ENCODE measurements around the gene TMEM128. TPM values are rescaled to one million over a fixed set of nuclear protein-coding genes. Genes with fewer than 3 reads are reported as not detected.

Gene TMEM128
- total RNA-seq, 1 experiment from 2014 or later: 21.5 TPM

DNA sequence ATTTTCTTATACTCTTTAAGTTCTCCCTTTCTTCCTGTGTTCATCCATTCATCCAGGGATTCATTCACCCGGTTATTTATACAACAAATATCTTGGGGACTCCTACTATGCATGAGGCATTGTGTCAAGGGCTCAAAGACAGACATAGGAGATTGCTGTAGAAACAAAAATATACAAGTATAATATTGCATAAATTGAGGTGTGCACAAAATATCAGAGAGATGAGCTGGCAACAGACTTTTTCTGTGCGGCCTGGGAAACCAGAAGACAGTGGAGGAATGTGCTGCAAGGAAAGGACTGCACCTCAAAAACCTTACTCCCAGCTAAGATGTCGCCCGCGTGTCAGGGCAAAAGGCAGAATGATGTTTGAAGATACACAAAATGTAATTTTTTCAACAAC, 30.9 kb downstream of the TMEM128 start:
- Histone ChIP-seq H3K4me2 (ENCODE audit: insufficient read depth, insufficient read length, low read length) (no peak overlapping the region), H3K79me2 (ENCODE audit: insufficient read depth, low read length) (no peaks in the 10 kb centered on the region), H3K56ac (ENCODE audit: insufficient read length, low read depth, low read length) (no peak overlapping the region), H2BK12ac (ENCODE audit: insufficient read length, low read depth, low read length) (no peak overlapping the region), H2BK20ac (ENCODE audit: low read depth, low read length, poor library complexity, severe bottlenecking) (no peak overlapping the region), H3K27me3 (ENCODE audit: insufficient read depth, low read length) (0 out of 2 replicates have a peak, but pooled peaks cover 2% of the 10 kb centered on the region), H4K20me1 (ENCODE audit: control insufficient read depth, insufficient read depth, insufficient read length) (no peaks in the 10 kb centered on the region), H2AK5ac (ENCODE audit: insufficient read length, low read length) (no peak overlapping the region), H3K9ac (ENCODE audit: extremely low read depth, insufficient read length, low read length) (no peak overlapping the region), H2BK15ac (ENCODE audit: low read depth, low read length) (no peak overlapping the region), H3K27ac (ENCODE audit: insufficient read length, low read depth, low read length) (no peak overlapping the region), H4K91ac (ENCODE audit: insufficient read length, low read depth, low read length) (no peak overlapping the region), H3K4ac (ENCODE audit: low read depth, low read length) (no peak overlapping the region), H3K9me3 (ENCODE audit: control insufficient read depth, low read depth, low read length) (no peaks in the 10 kb centered on the region), H3K14ac (ENCODE audit: insufficient read depth, low read length) (no peak overlapping the region), H3K23me2 (ENCODE audit: insufficient read length, low read depth, low read length, poor library complexity, severe bottlenecking) (no peaks in the 10 kb centered on the region), H4K5ac (ENCODE audit: insufficient read length, low read depth, low read length) (no peak overlapping the region), H3K4me1 (ENCODE audit: insufficient read depth, low read length) (peaks cover 3% of the 10 kb centered on the region; the same call in 1 of the 2 replicates), H2AFZ (ENCODE audit: low read length) (no peak overlapping the region), H3K18ac (ENCODE audit: insufficient read length, low read depth, low read length) (no peak overlapping the region), H4K8ac (replicated peaks; ENCODE audit: insufficient read length, low read depth, low read length) (no peak overlapping the region), H3K79me1 (ENCODE audit: insufficient read depth, low read depth, low read length, poor library complexity, severe bottlenecking) (no peaks in the 10 kb centered on the region), H2BK120ac (ENCODE audit: low read depth, low read length, poor library complexity, severe bottlenecking) (no peak overlapping the region), H3T11ph (ENCODE audit: low read length) (no peak overlapping the region), H2BK5ac (ENCODE audit: insufficient read length, low read length) (no peak overlapping the region), H3K23ac (ENCODE audit: insufficient read length, low read depth, low read length) (no peak overlapping the region)
- Mint-ChIP-seq H3K36me3 (ENCODE audit: insufficient read depth in 1 of 3, low read depth in 3 of 3) (no peaks in the 10 kb centered on the region), H3K9me3 (no peaks in the 10 kb centered on the region), H3K4me1 (peaks cover 10 to 11% of the 10 kb centered on the region in 2 experiments), H3K27me3 (ENCODE audit: low read depth) (peaks cover 17% of the 10 kb centered on the region), H3K4me3 (no peak overlapping the region), H3K27ac (no peak overlapping the region)
- DNase-seq: no peak
- WGBS (ENCODE audit: extremely low coverage, insufficient read length, low lambda C conversion rate): no CpG with 5 or more reads among the region's 5 CpGs
- TF ChIP-seq, protein P1, sequence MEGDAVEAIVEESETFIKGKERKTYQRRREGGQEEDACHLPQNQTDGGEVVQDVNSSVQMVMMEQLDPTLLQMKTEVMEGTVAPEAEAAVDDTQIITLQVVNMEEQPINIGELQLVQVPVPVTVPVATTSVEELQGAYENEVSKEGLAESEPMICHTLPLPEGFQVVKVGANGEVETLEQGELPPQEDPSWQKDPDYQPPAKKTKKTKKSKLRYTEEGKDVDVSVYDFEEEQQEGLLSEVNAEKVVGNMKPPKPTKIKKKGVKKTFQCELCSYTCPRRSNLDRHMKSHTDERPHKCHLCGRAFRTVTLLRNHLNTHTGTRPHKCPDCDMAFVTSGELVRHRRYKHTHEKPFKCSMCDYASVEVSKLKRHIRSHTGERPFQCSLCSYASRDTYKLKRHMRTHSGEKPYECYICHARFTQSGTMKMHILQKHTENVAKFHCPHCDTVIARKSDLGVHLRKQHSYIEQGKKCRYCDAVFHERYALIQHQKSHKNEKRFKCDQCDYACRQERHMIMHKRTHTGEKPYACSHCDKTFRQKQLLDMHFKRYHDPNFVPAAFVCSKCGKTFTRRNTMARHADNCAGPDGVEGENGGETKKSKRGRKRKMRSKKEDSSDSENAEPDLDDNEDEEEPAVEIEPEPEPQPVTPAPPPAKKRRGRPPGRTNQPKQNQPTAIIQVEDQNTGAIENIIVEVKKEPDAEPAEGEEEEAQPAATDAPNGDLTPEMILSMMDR (conservative IDR thresholded peaks at IDR 0.05): no peak
